Prostate gland (tissue), 2 donors: ENCODE results near the gene TMBIM1.

ENCODE experiments used
- POLR2A ChIP-seq: fragments of 450-650 bp; IDR thresholded peaks from one replicate; pipeline ENCODE4 v1.6.1; 2016; ENCODE audit warnings: antibody characterized with exemption, mild to moderate bottlenecking
- POLR2AphosphoS5 ChIP-seq: sonication (generic); formaldehyde crosslinking; IDR thresholded peaks from one replicate; pipeline ENCODE4 v1.6.1; 2017; ENCODE audit warnings: antibody characterized with exemption
- TF ChIP-seq, protein P1 (sequence below), 4 experiments: fragments of 200-600 bp in 2 of 4; fragments of 450-650 bp in 2 of 4; sonication (generic) in 2 of 4; IDR thresholded peaks; 1 replicate in 3 of 4; 2 replicates in 1 of 4; pipeline ENCODE4 v1.5.1; 2016 to 2019; ENCODE audit warnings: antibody characterized with exemption in 4 of 4, mild to moderate bottlenecking in 2 of 4, moderate library complexity in 2 of 4

DNA sequence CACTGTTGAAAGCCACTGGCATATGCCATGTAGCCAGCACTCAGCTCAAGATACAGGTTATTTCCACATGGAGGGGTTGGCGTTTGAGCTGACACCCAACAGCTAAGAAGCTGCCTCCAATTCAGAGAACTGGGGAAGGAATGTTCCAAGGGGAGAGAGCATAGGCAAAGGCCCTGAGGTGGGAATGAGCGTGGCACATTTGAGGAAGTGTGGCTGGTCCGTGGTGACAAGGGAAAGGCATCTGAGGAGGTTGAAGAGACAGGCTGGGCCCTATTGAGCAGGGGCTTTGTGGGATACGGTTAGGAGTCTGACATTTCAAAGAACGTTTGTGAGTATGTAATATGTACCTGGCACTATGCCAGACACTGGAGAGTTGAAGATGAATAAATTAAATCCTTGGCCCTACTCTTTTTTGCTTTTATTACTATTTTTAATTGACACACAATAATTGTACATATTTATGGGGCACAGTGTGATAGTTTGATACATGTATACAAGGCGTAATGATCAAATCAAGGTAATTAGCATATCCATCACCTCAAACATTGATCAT is 27.6 kb upstream of the TMBIM1 start:
- TF ChIP-seq, protein P1, sequence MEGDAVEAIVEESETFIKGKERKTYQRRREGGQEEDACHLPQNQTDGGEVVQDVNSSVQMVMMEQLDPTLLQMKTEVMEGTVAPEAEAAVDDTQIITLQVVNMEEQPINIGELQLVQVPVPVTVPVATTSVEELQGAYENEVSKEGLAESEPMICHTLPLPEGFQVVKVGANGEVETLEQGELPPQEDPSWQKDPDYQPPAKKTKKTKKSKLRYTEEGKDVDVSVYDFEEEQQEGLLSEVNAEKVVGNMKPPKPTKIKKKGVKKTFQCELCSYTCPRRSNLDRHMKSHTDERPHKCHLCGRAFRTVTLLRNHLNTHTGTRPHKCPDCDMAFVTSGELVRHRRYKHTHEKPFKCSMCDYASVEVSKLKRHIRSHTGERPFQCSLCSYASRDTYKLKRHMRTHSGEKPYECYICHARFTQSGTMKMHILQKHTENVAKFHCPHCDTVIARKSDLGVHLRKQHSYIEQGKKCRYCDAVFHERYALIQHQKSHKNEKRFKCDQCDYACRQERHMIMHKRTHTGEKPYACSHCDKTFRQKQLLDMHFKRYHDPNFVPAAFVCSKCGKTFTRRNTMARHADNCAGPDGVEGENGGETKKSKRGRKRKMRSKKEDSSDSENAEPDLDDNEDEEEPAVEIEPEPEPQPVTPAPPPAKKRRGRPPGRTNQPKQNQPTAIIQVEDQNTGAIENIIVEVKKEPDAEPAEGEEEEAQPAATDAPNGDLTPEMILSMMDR (IDR thresholded peaks at IDR 0.05), result no peak
- TF ChIP-seq POLR2A (no peak), POLR2AphosphoS5 (no peak)
